Skeletal muscle satellite cell (primary cell): ENCODE results near the gene KCTD4.
"Not testable (repeated sequence)": the region's sequence is repeated elsewhere in the genome, so short reads cannot be mapped to it uniquely, and the experiment has no call there.

Experiments used
- H3K27me3 ChIP-seq: 2 replicates; pipeline ENCODE4 v1.7.0; 2013; ENCODE audit warnings: low read length; ENCODE audit not compliant: control insufficient read depth, insufficient read depth
- H3K36me3 ChIP-seq: 2 replicates; pipeline ENCODE4 v1.7.0; 2013; ENCODE audit warnings: mild to moderate bottlenecking, control low read depth, low read length; ENCODE audit not compliant: insufficient read depth
- H3K4me1 ChIP-seq: 2 replicates; pipeline ENCODE4 v1.7.0; 2013; ENCODE audit warnings: low read length; ENCODE audit not compliant: control insufficient read depth, insufficient read depth
- H3K4me2 ChIP-seq: 2 replicates; pipeline ENCODE4 v1.7.0; 2013; ENCODE audit warnings: mild to moderate bottlenecking, low read length
- H3K4me3 ChIP-seq: 2 replicates; pipeline ENCODE4 v1.7.0; 2013; ENCODE audit warnings: low read length
- H3K9ac ChIP-seq: 2 replicates; pipeline ENCODE4 v1.7.0; 2013; ENCODE audit warnings: mild to moderate bottlenecking, low read depth, low read length, moderate library complexity
- H3K9me3 ChIP-seq: replicated peaks from 2 replicates; pipeline ENCODE4 v1.7.0; 2013; ENCODE audit warnings: mild to moderate bottlenecking, control low read depth, low read length

Gene KCTD4

GRCh38 chr13:45191874-45192273 lies 9.0 kb downstream of the KCTD4 start:
- Histone ChIP-seq H3K36me3 (peaks cover 15% of the 10 kb centered on the region), H3K9ac (no peak overlapping the region), H3K9me3 (no peaks in the 10 kb centered on the region), H3K4me1 (peaks cover 54% of the 10 kb centered on the region), H3K27me3 (no peaks in the 10 kb centered on the region), H3K4me3 (no peak overlapping the region), H3K4me2 (no peak overlapping the region)

GRCh38 chr13:45189511-45189910 lies 11.3 kb downstream of the KCTD4 start:
- peaks cover 14% of the 10 kb centered on the region for H3K36me3 ChIP-seq
- H3K27me3 ChIP-seq, H3K9me3 ChIP-seq, H3K4me3 ChIP-seq, H3K4me2 ChIP-seq, H3K9ac ChIP-seq: not testable (repeated sequence)
- peaks cover 38% of the 10 kb centered on the region for H3K4me1 ChIP-seq

- H3K27me3 ChIP-seq, H3K9ac ChIP-seq, H3K4me3 ChIP-seq, H3K9me3 ChIP-seq, H3K4me2 ChIP-seq: not testable (repeated sequence)
- Histone ChIP-seq H3K4me1 (peaks cover 38% of the 10 kb centered on the region), H3K36me3 (peaks cover 10% of the 10 kb centered on the region)
These were observed 11.8 kb downstream of the KCTD4 start for GRCh38 chr13:45189077-45189476.

- Histone ChIP-seq H3K4me1 (peaks cover 29% of the 10 kb centered on the region), H3K27me3 (no peaks in the 10 kb centered on the region), H3K36me3 (peaks cover 10% of the 10 kb centered on the region)
These were observed 15.6 kb downstream of the KCTD4 start for GRCh38 chr13:45185286-45185685.

GRCh38 chr13:45184693-45185092 lies 16.2 kb downstream of the KCTD4 start:
- peaks cover 32% of the 10 kb centered on the region for H3K4me1 ChIP-seq
- no peak overlapping the region for H3K4me2 ChIP-seq
- no peaks in the 10 kb centered on the region for H3K9me3 ChIP-seq
- H3K9ac ChIP-seq, result no peak overlapping the region
- H3K27me3 ChIP-seq, result no peaks in the 10 kb centered on the region
- H3K36me3 ChIP-seq, result peaks cover 10% of the 10 kb centered on the region
- no peak overlapping the region for H3K4me3 ChIP-seq

More at GRCh38 chr13:45185286-45185685, 15.6 kb downstream of the KCTD4 start:
- Histone ChIP-seq H3K9me3 (no peaks in the 10 kb centered on the region), H3K4me2 (no peak overlapping the region), H3K4me3 (no peak overlapping the region), H3K9ac (no peak overlapping the region)

GRCh38 chr13:45180713-45181601 lies 19.9 kb downstream of the KCTD4 start:
- H3K36me3 ChIP-seq, result peaks cover 7% of the 10 kb centered on the region
- no peaks in the 10 kb centered on the region for H3K9me3 ChIP-seq

GRCh38 chr13:45180303-45180702 lies 20.5 kb downstream of the KCTD4 start:
- no peak overlapping the region for H3K9ac ChIP-seq
- no peak overlapping the region for H3K4me2 ChIP-seq
- H3K27me3 ChIP-seq, result no peaks in the 10 kb centered on the region
- H3K4me1 ChIP-seq, result peaks cover 46% of the 10 kb centered on the region
- H3K9me3 ChIP-seq, result no peaks in the 10 kb centered on the region
- H3K36me3 ChIP-seq, result peaks cover 7% of the 10 kb centered on the region
- no peak overlapping the region for H3K4me3 ChIP-seq

More at GRCh38 chr13:45180713-45181601, 19.9 kb downstream of the KCTD4 start:
- no peak overlapping the region for H3K9ac ChIP-seq
- H3K4me3 ChIP-seq, result no peak overlapping the region
- peak overlapping the region; percentile 8 for H3K4me2 ChIP-seq
- H3K4me1 ChIP-seq, result peaks cover 46% of the 10 kb centered on the region
- no peaks in the 10 kb centered on the region for H3K27me3 ChIP-seq

GRCh38 chr13:45179428-45179827 lies 21.4 kb downstream of the KCTD4 start:
- peak overlapping the region; percentile 32 for H3K4me3 ChIP-seq
- peaks cover 7% of the 10 kb centered on the region for H3K36me3 ChIP-seq
- H3K4me1 ChIP-seq, result peaks cover 46% of the 10 kb centered on the region
- H3K9me3 ChIP-seq, result no peaks in the 10 kb centered on the region
- no peaks in the 10 kb centered on the region for H3K27me3 ChIP-seq
- H3K4me2 ChIP-seq, result peak overlapping the region; percentile 63
- H3K9ac ChIP-seq, result peak overlapping the region; percentile 17

GRCh38 chr13:45178349-45179162 lies 22.3 kb downstream of the KCTD4 start:
- H3K9me3 ChIP-seq, result no peaks in the 10 kb centered on the region
- peak overlapping the region; percentile 63 for H3K4me2 ChIP-seq
- H3K4me3 ChIP-seq, result peak overlapping the region; percentile 32
- peak overlapping the region; percentile 56 for H3K9ac ChIP-seq
- H3K4me1 ChIP-seq, result peaks cover 46% of the 10 kb centered on the region
- peaks cover 5% of the 10 kb centered on the region for H3K36me3 ChIP-seq
- no peaks in the 10 kb centered on the region for H3K27me3 ChIP-seq

- H3K27me3 ChIP-seq, result no peaks in the 10 kb centered on the region
- peaks cover 7% of the 10 kb centered on the region for H3K36me3 ChIP-seq
- no peaks in the 10 kb centered on the region for H3K9me3 ChIP-seq
- H3K4me2 ChIP-seq, result no peak overlapping the region
- H3K4me3 ChIP-seq, result no peak overlapping the region
- H3K9ac ChIP-seq, result no peak overlapping the region
- peaks cover 23% of the 10 kb centered on the region for H3K4me1 ChIP-seq
These were observed 26.4 kb downstream of the KCTD4 start for GRCh38 chr13:45174478-45174877.

- Histone ChIP-seq H3K9ac (no peak overlapping the region), H3K9me3 (no peaks in the 10 kb centered on the region), H3K4me1 (peaks cover 10% of the 10 kb centered on the region)
These were observed 32.3 kb downstream of the KCTD4 start for GRCh38 chr13:45168555-45168930.

More at GRCh38 chr13:45168555-45168930, 32.3 kb downstream of the KCTD4 start:
- no peak overlapping the region for H3K4me3 ChIP-seq
- H3K4me2 ChIP-seq, result no peak overlapping the region
- H3K36me3 ChIP-seq, result peaks cover 15% of the 10 kb centered on the region
- H3K27me3 ChIP-seq, result no peaks in the 10 kb centered on the region
